Mucosa of descending colon (tissue), 3 donors: ENCODE results near the gene PPP6R2. TPM values are rescaled to one million over a fixed set of nuclear protein-coding genes. Genes with fewer than 3 reads are reported as not detected.

Source experiments
- ATAC-seq: fragments of 200-7000 bp; cut with Tn5 transposase; one replicate; pipeline ENCODE4 v1.9.1; 2020; ENCODE audit warnings: mild to moderate bottlenecking, moderate library complexity
- DNase-seq, 3 donors: peaks; one replicate each; pipeline ENCODE4 v3.0.0-alpha.2; 2020
- H3K36me3 ChIP-seq: fragments of 200-600 bp; one replicate; pipeline ENCODE4 v1.8.0; 2021; ENCODE audit warnings: low read depth, mild to moderate bottlenecking
- H3K4me1 ChIP-seq: fragments of 200-600 bp; one replicate; pipeline ENCODE4 v1.8.0; 2021; ENCODE audit warnings: low read depth, mild to moderate bottlenecking
- H3K4me3 ChIP-seq: fragments of 200-600 bp; one replicate; pipeline ENCODE4 v1.8.0; 2021; ENCODE audit warnings: mild to moderate bottlenecking
- H3K9me3 ChIP-seq: fragments of 200-600 bp; one replicate; pipeline ENCODE4 v1.8.0; 2021; ENCODE audit warnings: mild to moderate bottlenecking
- intact Hi-C, 2 donors: fragments of 100-400 bp; cut with DNase I in 1 of 2; cut with micrococcal nuclease in 1 of 2; formaldehyde crosslinking; loops; one replicate each; pipeline versions ENCODE4 v1.11.0 to v1.11.1; 2022; cut with DNase I, micrococcal nuclease
- total RNA-seq, 3 donors: library from RNA; stranded (reverse); fragmentation: NEBNext Ultra II Directional in 2 of 3; extraction: Animal tissue kit (Norgen Biotek cat#: 25700) in 2 of 3; gene quantifications; one replicate each; pipeline versions ENCODE4 v1.2.1 to v1.2.4, GENCODE V29; 2021 to 2023
- TF ChIP-seq, protein P1 (sequence below): fragments of 200-600 bp; IDR thresholded peaks from one replicate; pipeline ENCODE4 v1.8.0; 2022; ENCODE audit warnings: antibody characterized with exemption, mild to moderate bottlenecking
- donor health status: DM: no; HTN: no; CAD: no; lungs with moderate emphysema.
- donor health status: DM: no; HTN: no; CAD: no.
- donor health status: DM: no; HTN: yes; CAD: no.

PPP6R2 gene
- total RNA-seq, 3 donors from 2014 or later: 54.3 to 61.7 (median 58.8) TPM

DNA sequence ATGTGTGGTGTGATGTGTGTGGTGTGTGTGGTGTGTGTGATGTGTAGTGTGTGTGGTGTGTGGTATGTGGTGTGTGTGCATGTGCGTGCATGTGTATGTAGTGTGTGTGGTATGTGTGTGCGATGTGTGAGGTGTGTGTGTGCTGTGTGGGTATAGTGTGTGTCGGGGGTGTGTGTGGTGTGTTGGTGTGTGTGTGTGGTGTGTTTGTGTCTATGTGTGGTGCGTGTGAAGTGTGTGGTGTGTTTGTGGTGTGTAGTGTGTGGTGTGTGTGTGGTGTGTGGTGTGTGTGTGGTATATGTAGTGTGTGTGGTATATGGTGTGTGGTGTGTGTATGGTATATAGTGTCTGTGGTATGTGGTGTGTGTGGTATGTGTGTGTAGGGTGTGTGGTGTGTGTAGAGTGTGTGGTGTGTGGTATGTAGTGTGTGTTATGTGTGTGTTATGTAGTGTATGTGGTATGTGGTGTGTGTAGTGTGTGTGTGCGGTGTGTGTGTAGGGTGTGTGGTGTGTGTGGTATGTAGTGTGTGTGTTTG is 5.0 kb upstream of the PPP6R2 start:
- Histone ChIP-seq H3K4me1 (peaks cover 9% of the 10 kb centered on the region), H3K4me3 (no peak overlapping the region), H3K9me3 (no peaks in the 10 kb centered on the region), H3K36me3 (no peaks in the 10 kb centered on the region)
- intact Hi-C loops: no loop called here
- TF ChIP-seq, protein P1, sequence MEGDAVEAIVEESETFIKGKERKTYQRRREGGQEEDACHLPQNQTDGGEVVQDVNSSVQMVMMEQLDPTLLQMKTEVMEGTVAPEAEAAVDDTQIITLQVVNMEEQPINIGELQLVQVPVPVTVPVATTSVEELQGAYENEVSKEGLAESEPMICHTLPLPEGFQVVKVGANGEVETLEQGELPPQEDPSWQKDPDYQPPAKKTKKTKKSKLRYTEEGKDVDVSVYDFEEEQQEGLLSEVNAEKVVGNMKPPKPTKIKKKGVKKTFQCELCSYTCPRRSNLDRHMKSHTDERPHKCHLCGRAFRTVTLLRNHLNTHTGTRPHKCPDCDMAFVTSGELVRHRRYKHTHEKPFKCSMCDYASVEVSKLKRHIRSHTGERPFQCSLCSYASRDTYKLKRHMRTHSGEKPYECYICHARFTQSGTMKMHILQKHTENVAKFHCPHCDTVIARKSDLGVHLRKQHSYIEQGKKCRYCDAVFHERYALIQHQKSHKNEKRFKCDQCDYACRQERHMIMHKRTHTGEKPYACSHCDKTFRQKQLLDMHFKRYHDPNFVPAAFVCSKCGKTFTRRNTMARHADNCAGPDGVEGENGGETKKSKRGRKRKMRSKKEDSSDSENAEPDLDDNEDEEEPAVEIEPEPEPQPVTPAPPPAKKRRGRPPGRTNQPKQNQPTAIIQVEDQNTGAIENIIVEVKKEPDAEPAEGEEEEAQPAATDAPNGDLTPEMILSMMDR: no peak
- ATAC-seq: no peak
- DNase-seq: no peak

- intact Hi-C loops: no loop called here
- H3K4me3 ChIP-seq: no peak overlapping the region
- H3K9me3 ChIP-seq: no peaks in the 10 kb centered on the region
- H3K36me3 ChIP-seq: no peaks in the 10 kb centered on the region
- ATAC-seq: no peak
- TF ChIP-seq, protein P1: no peak
- DNase-seq: no peak
- peaks cover 9% of the 10 kb centered on the region for H3K4me1 ChIP-seq
Measured at GRCh38 chr22:50338860-50339462, 4.2 kb upstream of the PPP6R2 start.

DNA sequence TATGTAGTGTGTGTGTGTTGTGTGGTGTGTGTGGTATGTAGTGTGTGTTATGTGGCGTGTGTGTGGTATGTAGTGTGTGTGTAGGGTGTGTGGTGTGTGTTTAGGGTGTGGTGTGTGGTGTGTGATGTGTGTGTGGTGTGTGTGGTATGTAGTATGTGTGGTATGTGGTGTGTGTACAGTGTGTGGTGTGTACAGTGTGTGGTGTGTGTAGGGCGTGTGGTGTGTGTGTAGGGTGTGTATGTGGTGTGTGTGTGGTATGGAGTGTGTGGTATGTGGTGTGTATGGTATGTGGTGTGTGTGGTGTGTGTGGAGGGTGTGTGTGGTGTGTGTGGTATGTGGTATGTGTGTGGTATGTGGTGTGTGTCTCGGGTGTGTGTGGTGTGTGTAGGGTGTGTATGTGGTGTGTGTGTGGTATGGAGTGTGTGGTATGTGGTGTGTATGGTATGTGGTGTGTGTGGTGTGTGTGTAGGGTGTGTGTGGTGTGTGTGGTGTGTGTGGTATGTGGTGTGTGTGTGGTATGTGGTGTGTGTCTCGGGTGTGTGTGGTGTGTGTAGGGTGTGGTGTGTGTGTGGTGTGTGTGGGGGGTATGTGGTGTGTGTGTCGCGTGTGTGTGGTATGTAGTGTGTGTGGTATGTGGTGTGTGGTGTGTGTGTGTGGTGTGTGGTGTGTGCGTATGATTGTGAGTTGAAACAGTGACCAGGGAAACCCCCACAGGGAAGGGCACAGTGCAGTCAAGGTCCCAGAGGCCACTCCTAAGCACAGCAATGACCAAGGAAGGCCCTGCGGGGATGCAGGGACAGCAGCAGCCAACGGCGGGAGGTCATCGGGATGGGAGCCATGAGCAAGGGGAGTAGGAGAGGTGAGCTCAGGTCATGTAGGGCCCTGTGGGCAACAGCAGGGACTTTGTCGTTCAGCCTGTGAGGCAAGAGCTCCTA is 2.9 kb upstream of the PPP6R2 start:
- no peaks in the 10 kb centered on the region for H3K9me3 ChIP-seq
- H3K4me3 ChIP-seq: no peak overlapping the region
- TF ChIP-seq, protein P1: no peak
- H3K36me3 ChIP-seq: no peaks in the 10 kb centered on the region
- peaks cover 9% of the 10 kb centered on the region for H3K4me1 ChIP-seq
- intact Hi-C loops: loop anchor here in 1 of 2 donors (5.0 kb wide), 1 partner anchor 88 kb away; the partner anchor contains the start of gene HDAC10
- no peak for DNase-seq
- ATAC-seq: no peak

GRCh38 chr22:50341977-50342650 is 1.0 kb upstream of the PPP6R2 start:
- TF ChIP-seq, protein P1: peak; percentile 92
- DNase-seq (peak; percentile 90 to 94 (median 91)), ATAC-seq (peak; percentile 87)
- no peaks in the 10 kb centered on the region for H3K36me3 ChIP-seq
- peaks cover 9% of the 10 kb centered on the region for H3K4me1 ChIP-seq
- intact Hi-C loops: loop anchor here in 1 of 2 donors (5.0 kb wide), 1 partner anchor 90 kb away; the partner anchor contains the start of gene HDAC10
- H3K9me3 ChIP-seq: no peaks in the 10 kb centered on the region
- no peak overlapping the region for H3K4me3 ChIP-seq

DNA sequence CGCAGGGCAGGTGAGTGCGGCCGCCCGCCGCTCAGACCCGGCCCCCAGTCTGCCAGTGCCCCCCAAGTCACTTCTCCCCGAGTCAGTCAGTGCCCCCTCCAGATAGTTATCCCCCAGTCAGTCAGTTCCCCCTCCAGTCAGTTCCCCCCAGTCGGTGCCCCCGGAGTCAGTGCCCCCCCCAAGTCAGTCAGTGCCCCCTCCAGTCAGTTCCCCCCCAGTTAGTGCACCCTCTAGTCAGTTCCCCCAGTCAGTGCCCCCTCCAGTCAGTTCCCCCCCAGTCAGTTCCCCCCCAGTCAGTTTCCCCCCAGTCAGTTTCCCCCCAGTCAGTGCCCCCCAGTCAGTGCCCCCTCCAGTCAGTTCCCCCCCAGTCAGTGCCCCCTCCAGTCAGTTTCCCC is 411 bp downstream of the PPP6R2 start:
- ATAC-seq: no peak
- TF ChIP-seq, protein P1: no peak
- intact Hi-C loops: loop anchor here in 1 of 2 donors (5.0 kb wide), 1 partner anchor 91 kb away; the partner anchor contains the start of gene HDAC10

More for the DNA sequence above, 411 bp downstream of the PPP6R2 start:
- Histone ChIP-seq H3K36me3 (no peaks in the 10 kb centered on the region), H3K9me3 (no peaks in the 10 kb centered on the region), H3K4me3 (peak overlapping the region; percentile 77), H3K4me1 (peaks cover 9% of the 10 kb centered on the region)
- DNase-seq: no peak
